CD14-positive monocyte (primary cell): ENCODE data around the gene SLC17A7. TPM values are rescaled to one million over a fixed set of nuclear protein-coding genes. Genes with fewer than 3 reads are reported as not detected.

ENCODE experiments used
- DNase-seq, 3 donors: peaks; one replicate each; pipeline ENCODE4 v3.0.0-alpha.2; 2011 to 2022
- H2AFZ ChIP-seq: 2 replicates; pipeline ENCODE4 v1.6.0; 2012; ENCODE audit warnings: mild to moderate bottlenecking, low read depth, low read length, inconsistent platforms; ENCODE audit not compliant: insufficient read depth, poor library complexity, severe bottlenecking
- H3K27ac ChIP-seq, 2 donors: 1 replicate in 1 of 2; 2 replicates in 1 of 2; pipeline ENCODE4 v1.5.1; 2012 to 2013; ENCODE audit warnings: low read length in 2 of 2, control low read depth in 1 of 2, inconsistent platforms in 1 of 2, low read depth in 1 of 2, mild to moderate bottlenecking in 1 of 2
- H3K27me3 ChIP-seq, 2 donors: one replicate each; pipeline versions ENCODE4 v1.6.0 to v1.6.1; 2011 to 2013; ENCODE audit warnings: low read length in 2 of 2; ENCODE audit not compliant: control insufficient read depth in 2 of 2, insufficient read depth in 2 of 2
- H3K36me3 ChIP-seq, 2 donors: replicated peaks in 1 of 2; 1 replicate in 1 of 2; 2 replicates in 1 of 2; pipeline versions ENCODE4 v1.5.1 to v1.6.1; 2012 to 2013; ENCODE audit warnings: low read length in 2 of 2, control low read depth in 1 of 2, inconsistent platforms in 1 of 2, mild to moderate bottlenecking in 1 of 2; ENCODE audit not compliant: insufficient read depth in 2 of 2, control insufficient read depth in 1 of 2
- H3K4me1 ChIP-seq, 2 donors: 1 replicate in 1 of 2; 2 replicates in 1 of 2; pipeline versions ENCODE4 v1.5.1 to v1.6.1; 2012 to 2013; ENCODE audit warnings: low read length in 2 of 2, control low read depth in 1 of 2, inconsistent platforms in 1 of 2, mild to moderate bottlenecking in 1 of 2, moderate library complexity in 1 of 2; ENCODE audit not compliant: insufficient read depth in 2 of 2, control insufficient read depth in 1 of 2
- H3K4me2 ChIP-seq: replicated peaks from 2 replicates; pipeline ENCODE3; 2012; ENCODE audit warnings: low read length, moderate library complexity, mild to moderate bottlenecking; ENCODE audit not compliant: poor library complexity, severe bottlenecking; ENCODE audit errors: extremely low read depth
- H3K4me3 ChIP-seq, 3 experiments: fragments of 200-600 bp in 1 of 3; sonication (generic) in 1 of 3; replicated peaks in 1 of 3; 1 replicate in 2 of 3; 2 replicates in 1 of 3; pipeline ENCODE4 v1.5.1; 2011 to 2013; ENCODE audit warnings: low read length in 3 of 3, mild to moderate bottlenecking in 3 of 3, control low read depth in 2 of 3, low read depth in 2 of 3, inconsistent platforms in 1 of 3, moderate library complexity in 1 of 3
- H3K79me2 ChIP-seq: 2 replicates; pipeline ENCODE4 v1.6.0; 2012; ENCODE audit warnings: mild to moderate bottlenecking, control low read depth, inconsistent platforms, low read length, moderate library complexity; ENCODE audit not compliant: insufficient read depth
- H3K9ac ChIP-seq: 2 replicates; pipeline ENCODE4 v1.6.0; 2017; ENCODE audit warnings: low read length, mild to moderate bottlenecking; ENCODE audit not compliant: insufficient read depth, poor library complexity, severe bottlenecking
- H3K9me3 ChIP-seq, 2 donors: replicated peaks in 1 of 2; 1 replicate in 1 of 2; 2 replicates in 1 of 2; pipeline versions ENCODE4 v1.5.1 to v1.6.1; 2012 to 2013; ENCODE audit warnings: low read length in 2 of 2, control low read depth in 1 of 2; ENCODE audit not compliant: control insufficient read depth in 1 of 2, insufficient read depth in 1 of 2
- H4K20me1 ChIP-seq: 2 replicates; pipeline ENCODE4 v1.6.0; 2012; ENCODE audit warnings: mild to moderate bottlenecking, low read length, control low read depth, moderate library complexity; ENCODE audit not compliant: insufficient read depth
- H3K27ac Mint-ChIP-seq, 7 donors: one replicate each; pipeline ENCODE4 v1.8.0; 2020; ENCODE audit warnings: mild to moderate bottlenecking in 7 of 7, mixed read lengths in 7 of 7, moderate library complexity in 6 of 7, inconsistent platforms in 2 of 7
- H3K27me3 Mint-ChIP-seq, 3 donors: one replicate each; pipeline ENCODE4 v1.8.0; 2021 to 2022; ENCODE audit warnings: low read depth in 3 of 3, mild to moderate bottlenecking in 3 of 3, mixed read lengths in 3 of 3, moderate library complexity in 3 of 3, inconsistent platforms in 1 of 3
- H3K36me3 Mint-ChIP-seq, 2 donors: one replicate each; pipeline ENCODE4 v1.8.0; 2020; ENCODE audit warnings: mixed read lengths in 2 of 2, inconsistent platforms in 1 of 2, mild to moderate bottlenecking in 1 of 2
- H3K4me1 Mint-ChIP-seq: one replicate; pipeline ENCODE4 v1.8.0; 2020; ENCODE audit warnings: mild to moderate bottlenecking, mixed read lengths
- H3K4me3 Mint-ChIP-seq, 2 donors: one replicate each; pipeline ENCODE4 v1.8.0; 2020; ENCODE audit warnings: mild to moderate bottlenecking in 2 of 2, mixed read lengths in 2 of 2, moderate library complexity in 1 of 2
- H3K9me3 Mint-ChIP-seq, 7 donors: one replicate each; pipeline ENCODE4 v1.8.0; 2020 to 2022; ENCODE audit warnings: mixed read lengths in 7 of 7, mild to moderate bottlenecking in 6 of 7, moderate library complexity in 6 of 7, inconsistent platforms in 2 of 7
- WGBS: methylation state at CpG from one replicate; pipeline ENCODE4 v1.1.5; 2013; ENCODE audit warnings: missing lambda C conversion rate; ENCODE audit not compliant: insufficient coverage; 5-methylcytosine and 5-hydroxymethylcytosine counted together
- intact Hi-C, 2 donors: fragments of 100-400 bp; cut with micrococcal nuclease; formaldehyde crosslinking; loops; one replicate each; pipeline versions ENCODE4 v1.15.0 to v1.15.1; 2023
- polyA plus RNA-seq, 3 donors: library from polyadenylated mRNA; depleted of rRNA in 1 of 3; unstranded in 2 of 3; stranded (reverse) in 1 of 3; fragments of 300-500 nt in 2 of 3; fragments of >200 nt in 1 of 3; fragmentation: Illumina TruSeq in 2 of 3; gene quantifications; 1 replicate in 2 of 3; 2 replicates in 1 of 3; pipeline ENCODE4 v1.2.3, GENCODE V29; 2012 to 2021
- TF ChIP-seq, protein P1 (sequence below): fragments of 200-600 bp; IDR thresholded peaks from one replicate; pipeline ENCODE4 v1.8.0; 2022; ENCODE audit warnings: antibody characterized with exemption, mild to moderate bottlenecking

The SLC17A7 gene
- polyA plus RNA-seq, 3 donors: 0.04 to 0.09 TPM; not detected in 1

DNA sequence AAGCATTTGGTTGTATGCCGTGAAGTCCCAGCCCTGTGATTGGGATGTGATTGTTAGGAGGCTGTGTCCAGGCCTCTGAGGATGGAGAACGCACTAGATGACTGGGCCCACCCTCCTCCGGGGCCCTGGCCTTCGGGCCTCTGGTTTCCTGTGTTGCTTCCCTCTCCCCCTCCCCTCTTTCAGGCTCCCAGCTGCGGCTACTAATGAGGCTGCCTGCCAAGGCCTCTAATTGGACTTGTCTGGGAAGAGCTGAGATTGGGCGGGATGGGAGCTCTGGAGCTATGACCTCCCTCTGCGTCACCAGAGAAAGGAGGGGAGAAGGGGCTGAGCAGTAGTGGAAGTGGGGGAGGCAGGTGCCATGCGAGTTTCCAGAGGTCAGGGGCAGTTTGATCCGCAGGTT lies 28.0 kb downstream of the SLC17A7 start:
- H3K4me1 ChIP-seq: peaks cover 15 to 17% of the 10 kb centered on the region in 2 donors
- DNase-seq: no peak
- H3K4me3 Mint-ChIP-seq: no peak overlapping the region
- intact Hi-C loops: no loop called here
- H3K9ac ChIP-seq: no peak overlapping the region
- H3K4me1 Mint-ChIP-seq: peaks cover 34% of the 10 kb centered on the region
- peaks cover 0 to 5% (median 0%) of the 10 kb centered on the region in 7 donors for H3K9me3 Mint-ChIP-seq
- no peaks in the 10 kb centered on the region for H4K20me1 ChIP-seq
- no peaks in the 10 kb centered on the region for H3K36me3 Mint-ChIP-seq
- no peaks in the 10 kb centered on the region for H3K36me3 ChIP-seq
- H3K79me2 ChIP-seq: no peaks in the 10 kb centered on the region
- H3K27me3 Mint-ChIP-seq: peaks cover 8 to 14% (median 10%) of the 10 kb centered on the region in 3 donors
- H3K4me3 ChIP-seq: no peak overlapping the region
- 98% methylated on average over 4 of the region's 9 CpGs for WGBS
- no peak overlapping the region for H2AFZ ChIP-seq
- TF ChIP-seq, protein P1, sequence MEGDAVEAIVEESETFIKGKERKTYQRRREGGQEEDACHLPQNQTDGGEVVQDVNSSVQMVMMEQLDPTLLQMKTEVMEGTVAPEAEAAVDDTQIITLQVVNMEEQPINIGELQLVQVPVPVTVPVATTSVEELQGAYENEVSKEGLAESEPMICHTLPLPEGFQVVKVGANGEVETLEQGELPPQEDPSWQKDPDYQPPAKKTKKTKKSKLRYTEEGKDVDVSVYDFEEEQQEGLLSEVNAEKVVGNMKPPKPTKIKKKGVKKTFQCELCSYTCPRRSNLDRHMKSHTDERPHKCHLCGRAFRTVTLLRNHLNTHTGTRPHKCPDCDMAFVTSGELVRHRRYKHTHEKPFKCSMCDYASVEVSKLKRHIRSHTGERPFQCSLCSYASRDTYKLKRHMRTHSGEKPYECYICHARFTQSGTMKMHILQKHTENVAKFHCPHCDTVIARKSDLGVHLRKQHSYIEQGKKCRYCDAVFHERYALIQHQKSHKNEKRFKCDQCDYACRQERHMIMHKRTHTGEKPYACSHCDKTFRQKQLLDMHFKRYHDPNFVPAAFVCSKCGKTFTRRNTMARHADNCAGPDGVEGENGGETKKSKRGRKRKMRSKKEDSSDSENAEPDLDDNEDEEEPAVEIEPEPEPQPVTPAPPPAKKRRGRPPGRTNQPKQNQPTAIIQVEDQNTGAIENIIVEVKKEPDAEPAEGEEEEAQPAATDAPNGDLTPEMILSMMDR: no peak
- no peak overlapping the region for H3K27ac Mint-ChIP-seq
- no peak overlapping the region for H3K27ac ChIP-seq
- no peaks in the 10 kb centered on the region for H3K9me3 ChIP-seq
- no peaks in the 10 kb centered on the region for H3K27me3 ChIP-seq
- no peak overlapping the region for H3K4me2 ChIP-seq

- WGBS: 100% methylated on average over 2 of the region's 3 CpGs
- Histone ChIP-seq H3K9me3 (no peaks in the 10 kb centered on the region), H3K27me3 (no peaks in the 10 kb centered on the region), H3K36me3 (no peaks in the 10 kb centered on the region), H2AFZ (no peak overlapping the region), H4K20me1 (no peaks in the 10 kb centered on the region), H3K4me3 (no peak overlapping the region), H3K9ac (no peak overlapping the region), H3K27ac (no peak overlapping the region), H3K79me2 (no peaks in the 10 kb centered on the region), H3K4me2 (no peak overlapping the region), H3K4me1 (peaks cover 15 to 17% of the 10 kb centered on the region in 2 donors)
- peak overlapping the region in 2 of 7 donors; percentile 40 to 85 for H3K27ac Mint-ChIP-seq
- DNase-seq: no peak
- H3K4me3 Mint-ChIP-seq: peak overlapping the region in 1 of 2 donors; percentile 24
- H3K36me3 Mint-ChIP-seq: no peaks in the 10 kb centered on the region
- peaks cover 8 to 10% (median 10%) of the 10 kb centered on the region in 3 donors for H3K27me3 Mint-ChIP-seq
- H3K9me3 Mint-ChIP-seq: peaks cover 0 to 5% (median 0%) of the 10 kb centered on the region in 7 donors
- intact Hi-C loops: no loop called here
- TF ChIP-seq, protein P1: no peak
- peaks cover 28% of the 10 kb centered on the region for H3K4me1 Mint-ChIP-seq
Measured at GRCh38 chr19:49411681-49412326, 29.5 kb downstream of the SLC17A7 start.
